Effector memory CD8-positive, alpha-beta T cell (primary cell): ENCODE results near the gene SLC26A8.

Experiments used
- ATAC-seq: fragments of 150-1000 bp; cut with Tn5 transposase; replicated peaks from 2 replicates; pipeline ENCODE4 v1.10.0; 2021; ENCODE audit warnings: mild to moderate bottlenecking, moderate library complexity
- DNase-seq, 3 experiments: peaks; one replicate each; pipeline ENCODE4 v3.0.0; 2021
- H3K27ac Mint-ChIP-seq, 2 donors: one replicate each; pipeline ENCODE4 v1.8.0; 2022; ENCODE audit warnings: mild to moderate bottlenecking in 2 of 2, mixed read lengths in 2 of 2, moderate library complexity in 2 of 2
- H3K27me3 Mint-ChIP-seq, 2 donors: one replicate each; pipeline ENCODE4 v1.8.0; 2022; ENCODE audit warnings: mixed read lengths in 2 of 2
- H3K36me3 Mint-ChIP-seq: one replicate; pipeline ENCODE4 v1.8.0; 2022; ENCODE audit warnings: mild to moderate bottlenecking, moderate library complexity, mixed read lengths; ENCODE audit not compliant: insufficient read depth
- H3K4me1 Mint-ChIP-seq, 2 donors: one replicate each; pipeline ENCODE4 v1.8.0; 2022; ENCODE audit warnings: low read depth in 2 of 2, mixed read lengths in 2 of 2
- H3K4me3 Mint-ChIP-seq, 2 donors: one replicate each; pipeline ENCODE4 v1.8.0; 2022; ENCODE audit warnings: mild to moderate bottlenecking in 2 of 2, mixed read lengths in 2 of 2, moderate library complexity in 2 of 2
- H3K9me3 Mint-ChIP-seq, 2 donors: one replicate each; pipeline ENCODE4 v1.8.0; 2022; ENCODE audit warnings: mixed read lengths in 2 of 2

The SLC26A8 gene

GRCh38 chr6:35905841-35906498, 118.5 kb downstream of the SLC26A8 start:
- Mint-ChIP-seq H3K36me3 (peaks cover 14% of the 10 kb centered on the region), H3K27ac (no peak overlapping the region), H3K4me3 (no peak overlapping the region), H3K27me3 (no peaks in the 10 kb centered on the region), H3K9me3 (no peaks in the 10 kb centered on the region), H3K4me1 (peaks cover 10 to 15% of the 10 kb centered on the region in 2 donors)
- ATAC-seq (no peak), DNase-seq (no peak)

GRCh38 chr6:35905141-35905785, 119.2 kb downstream of the SLC26A8 start:
- Mint-ChIP-seq H3K4me3 (no peak overlapping the region), H3K27me3 (no peaks in the 10 kb centered on the region), H3K36me3 (peaks cover 18% of the 10 kb centered on the region), H3K27ac (no peak overlapping the region), H3K9me3 (no peaks in the 10 kb centered on the region), H3K4me1 (peaks cover 10 to 18% of the 10 kb centered on the region in 2 donors)
- ATAC-seq (no peak), DNase-seq (no peak)

GRCh38 chr6:35903679-35904078, 120.8 kb downstream of the SLC26A8 start:
- H3K36me3 Mint-ChIP-seq: peaks cover 16% of the 10 kb centered on the region
- H3K4me1 Mint-ChIP-seq: peaks cover 10 to 23% of the 10 kb centered on the region in 2 donors
- no peak overlapping the region for H3K4me3 Mint-ChIP-seq
- no peak overlapping the region for H3K27ac Mint-ChIP-seq
- ATAC-seq (no peak), DNase-seq (no peak)
- H3K9me3 Mint-ChIP-seq: no peaks in the 10 kb centered on the region
- no peaks in the 10 kb centered on the region for H3K27me3 Mint-ChIP-seq

GRCh38 chr6:35900448-35900847, 124.0 kb downstream of the SLC26A8 start:
- no peak for DNase-seq
- no peak overlapping the region for H3K4me3 Mint-ChIP-seq
- no peak for ATAC-seq
- peaks cover 16% of the 10 kb centered on the region for H3K36me3 Mint-ChIP-seq
- no peaks in the 10 kb centered on the region for H3K9me3 Mint-ChIP-seq
- H3K4me1 Mint-ChIP-seq: peaks cover 10 to 32% of the 10 kb centered on the region in 2 donors
- H3K27ac Mint-ChIP-seq: peak overlapping the region in 1 of 2 donors; percentile 3
- H3K27me3 Mint-ChIP-seq: no peaks in the 10 kb centered on the region

GRCh38 chr6:35898003-35898402, 126.4 kb downstream of the SLC26A8 start:
- Mint-ChIP-seq H3K4me3 (no peak overlapping the region), H3K27ac (no peak overlapping the region), H3K4me1 (peaks cover 9 to 39% of the 10 kb centered on the region in 2 donors), H3K36me3 (peaks cover 5% of the 10 kb centered on the region), H3K27me3 (no peaks in the 10 kb centered on the region), H3K9me3 (no peaks in the 10 kb centered on the region)
- ATAC-seq: no peak
- DNase-seq: no peak

- Mint-ChIP-seq H3K9me3 (no peaks in the 10 kb centered on the region), H3K4me3 (no peak overlapping the region), H3K27me3 (no peaks in the 10 kb centered on the region), H3K36me3 (peaks cover 5% of the 10 kb centered on the region), H3K4me1 (peaks cover 9 to 42% of the 10 kb centered on the region in 2 donors), H3K27ac (no peak overlapping the region)
- ATAC-seq: no peak
- DNase-seq: no peak
Measured at GRCh38 chr6:35897486-35897885, 127.0 kb downstream of the SLC26A8 start.

GRCh38 chr6:35897036-35897435, 127.4 kb downstream of the SLC26A8 start:
- Mint-ChIP-seq H3K36me3 (peaks cover 5% of the 10 kb centered on the region), H3K4me3 (no peak overlapping the region), H3K27ac (no peak overlapping the region), H3K4me1 (peaks cover 9 to 42% of the 10 kb centered on the region in 2 donors), H3K9me3 (no peaks in the 10 kb centered on the region), H3K27me3 (no peaks in the 10 kb centered on the region)
- ATAC-seq: no peak
- DNase-seq: no peak

- ATAC-seq (no peak), DNase-seq (no peak)
- Mint-ChIP-seq H3K9me3 (no peaks in the 10 kb centered on the region), H3K27ac (peak overlapping the region in 1 of 2 donors; percentile 27), H3K4me3 (no peak overlapping the region), H3K27me3 (no peaks in the 10 kb centered on the region), H3K4me1 (peaks cover 9 to 42% of the 10 kb centered on the region in 2 donors), H3K36me3 (peaks cover 5% of the 10 kb centered on the region)
Measured at GRCh38 chr6:35896228-35896627, 128.2 kb downstream of the SLC26A8 start.

GRCh38 chr6:35895560-35895959, 128.9 kb downstream of the SLC26A8 start:
- H3K4me1 Mint-ChIP-seq: peaks cover 9 to 39% of the 10 kb centered on the region in 2 donors
- no peaks in the 10 kb centered on the region for H3K9me3 Mint-ChIP-seq
- ATAC-seq (no peak), DNase-seq (no peak)
- no peaks in the 10 kb centered on the region for H3K27me3 Mint-ChIP-seq
- peaks cover 4% of the 10 kb centered on the region for H3K36me3 Mint-ChIP-seq
- H3K27ac Mint-ChIP-seq: peak overlapping the region in 1 of 2 donors; percentile 27
- no peak overlapping the region for H3K4me3 Mint-ChIP-seq

GRCh38 chr6:35894776-35895175, 129.7 kb downstream of the SLC26A8 start:
- H3K9me3 Mint-ChIP-seq: no peaks in the 10 kb centered on the region
- H3K36me3 Mint-ChIP-seq: peaks cover 5% of the 10 kb centered on the region
- H3K4me3 Mint-ChIP-seq: no peak overlapping the region
- H3K4me1 Mint-ChIP-seq: peaks cover 9 to 37% of the 10 kb centered on the region in 2 donors
- ATAC-seq (no peak), DNase-seq (no peak)
- peak overlapping the region in 1 of 2 donors; percentile 3 for H3K27ac Mint-ChIP-seq
- H3K27me3 Mint-ChIP-seq: no peaks in the 10 kb centered on the region
